Measurements from ENCODE around the gene IGFBP3. TPM values are rescaled to one million over a fixed set of nuclear protein-coding genes. Genes with fewer than 3 reads are reported as not detected.

IGFBP3 gene
- total and polyA plus RNA-seq, 2 of the 13 experiments (the other 11 are each of a cell fraction or from before 2014, with no cell fraction given), result 57.5 TPM; not detected in 1

DNA sequence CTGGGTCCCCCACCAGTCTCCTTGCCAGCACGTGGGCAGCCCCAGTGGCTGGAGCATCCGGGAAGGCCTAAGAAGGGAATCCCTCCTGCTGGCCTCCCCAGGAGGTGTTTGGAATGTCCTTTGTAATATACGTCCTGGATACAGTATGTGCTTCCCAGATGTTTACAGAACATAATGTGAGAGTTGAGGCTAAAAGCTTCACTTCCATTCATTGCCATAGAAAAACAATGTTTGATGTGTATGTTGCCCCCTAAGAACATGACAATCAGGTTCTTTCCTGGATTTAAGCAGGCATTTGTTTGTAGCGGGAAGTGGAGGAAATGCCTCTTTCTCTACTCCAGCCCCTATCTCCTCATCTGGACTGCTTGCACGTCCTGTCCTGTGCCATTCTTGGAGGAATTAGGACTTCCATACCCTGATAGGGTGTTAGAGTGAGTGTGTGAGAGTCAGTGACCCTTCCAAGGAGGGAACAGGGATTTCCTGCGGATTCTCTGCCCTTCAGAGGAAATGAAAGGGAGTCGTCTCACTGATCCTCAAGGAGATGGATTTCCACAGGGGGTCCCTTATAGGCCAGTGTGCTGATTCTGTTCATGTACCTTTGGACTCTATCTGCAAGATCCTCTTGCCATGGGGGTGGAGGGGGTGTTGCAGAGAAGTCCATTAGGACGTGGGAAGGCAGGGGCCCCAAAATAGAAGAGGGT lies 31.6 kb downstream of the IGFBP3 start (continued):
- TF ChIP-seq PAX8 (CRISPR knock-in tag; IDR thresholded peaks at IDR 0.05; ENCODE audit: borderline replicate concordance) (no peak), RFX5 (IDR thresholded peaks at IDR 0.05; ENCODE audit: low read depth, low read length) (no peak), GFI1 (CRISPR knock-in tag; IDR thresholded peaks at IDR 0.05; ENCODE audit: borderline replicate concordance) (no peak), KAT8 (CRISPR knock-in tag; IDR thresholded peaks at IDR 0.05) (no peak; the same call in 1 of the 2 replicates), ZNF256 (CRISPR knock-in tag; conservative IDR thresholded peaks at IDR 0.05) (no peak; the same call in 1 of the 2 replicates), ATF7 (IDR thresholded peaks at IDR 0.05) (no peak), ATF7 (CRISPR knock-in tag; IDR thresholded peaks at IDR 0.05) (no peak), SALL2 (CRISPR knock-in tag; IDR thresholded peaks at IDR 0.05) (no peak), ZNF333 (CRISPR knock-in tag; IDR thresholded peaks at IDR 0.05; ENCODE audit: borderline replicate concordance) (no peak; the same call in 1 of the 2 replicates), PCBP2 (optimal IDR thresholded peaks at IDR 0.05; ENCODE audit: low read depth, low read length, poor library complexity, severe bottlenecking) (no peak), HNRNPK (IDR thresholded peaks at IDR 0.05; ENCODE audit: low read depth, low read length, poor library complexity, severe bottlenecking) (no peak), ZNF136 (CRISPR knock-in tag; IDR thresholded peaks at IDR 0.05; ENCODE audit: low read depth) (0 out of 2 replicates have a peak, but pooled peaks have one; percentile 13), PRPF4 (IDR thresholded peaks at IDR 0.05; ENCODE audit: low read depth, low read length, poor library complexity, severe bottlenecking) (no peak), HCFC1 (IDR thresholded peaks at IDR 0.05; ENCODE audit: low read depth, low read length) (no peak), ZNF782 (CRISPR knock-in tag; IDR thresholded peaks at IDR 0.05; ENCODE audit: borderline replicate concordance) (no peak), YEATS2 (CRISPR knock-in tag; IDR thresholded peaks at IDR 0.05; ENCODE audit: borderline replicate concordance) (no peak; the same call in 1 of the 2 replicates), ZNF792 (CRISPR knock-in tag; IDR thresholded peaks at IDR 0.05) (no peak), ISL2 (CRISPR knock-in tag; IDR thresholded peaks at IDR 0.05) (no peak), ZNF263 (CRISPR knock-in tag; IDR thresholded peaks at IDR 0.05) (no peak), ZNF775 (CRISPR knock-in tag; IDR thresholded peaks at IDR 0.05; ENCODE audit: borderline replicate concordance) (no peak), ZNF282 (IDR thresholded peaks at IDR 0.05; ENCODE audit: partially characterized antibody) (no peak), ZNF337 (CRISPR knock-in tag; IDR thresholded peaks at IDR 0.05; ENCODE audit: borderline replicate concordance, low read depth) (peak; percentile 79; the same call in 1 of the 2 replicates), NFIC (IDR thresholded peaks at IDR 0.05; ENCODE audit: low read length) (no peak)
- TF ChIP-seq, protein P1, sequence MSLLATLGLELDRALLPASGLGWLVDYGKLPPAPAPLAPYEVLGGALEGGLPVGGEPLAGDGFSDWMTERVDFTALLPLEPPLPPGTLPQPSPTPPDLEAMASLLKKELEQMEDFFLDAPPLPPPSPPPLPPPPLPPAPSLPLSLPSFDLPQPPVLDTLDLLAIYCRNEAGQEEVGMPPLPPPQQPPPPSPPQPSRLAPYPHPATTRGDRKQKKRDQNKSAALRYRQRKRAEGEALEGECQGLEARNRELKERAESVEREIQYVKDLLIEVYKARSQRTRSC (CRISPR knock-in tag; IDR thresholded peaks at IDR 0.05; ENCODE audit: low read depth), result peak; percentile 63; the same call in 1 of the 2 replicates
- TF ChIP-seq, protein P2, sequence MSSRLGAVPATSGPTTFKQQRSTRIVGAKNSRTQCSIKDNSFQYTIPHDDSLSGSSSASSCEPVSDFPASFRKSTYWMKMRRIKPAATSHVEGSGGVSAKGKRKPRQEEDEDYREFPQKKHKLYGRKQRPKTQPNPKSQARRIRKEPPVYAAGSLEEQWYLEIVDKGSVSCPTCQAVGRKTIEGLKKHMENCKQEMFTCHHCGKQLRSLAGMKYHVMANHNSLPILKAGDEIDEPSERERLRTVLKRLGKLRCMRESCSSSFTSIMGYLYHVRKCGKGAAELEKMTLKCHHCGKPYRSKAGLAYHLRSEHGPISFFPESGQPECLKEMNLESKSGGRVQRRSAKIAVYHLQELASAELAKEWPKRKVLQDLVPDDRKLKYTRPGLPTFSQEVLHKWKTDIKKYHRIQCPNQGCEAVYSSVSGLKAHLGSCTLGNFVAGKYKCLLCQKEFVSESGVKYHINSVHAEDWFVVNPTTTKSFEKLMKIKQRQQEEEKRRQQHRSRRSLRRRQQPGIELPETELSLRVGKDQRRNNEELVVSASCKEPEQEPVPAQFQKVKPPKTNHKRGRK (CRISPR knock-in tag; IDR thresholded peaks at IDR 0.05), result no peak
- TF ChIP-seq, protein P3, sequence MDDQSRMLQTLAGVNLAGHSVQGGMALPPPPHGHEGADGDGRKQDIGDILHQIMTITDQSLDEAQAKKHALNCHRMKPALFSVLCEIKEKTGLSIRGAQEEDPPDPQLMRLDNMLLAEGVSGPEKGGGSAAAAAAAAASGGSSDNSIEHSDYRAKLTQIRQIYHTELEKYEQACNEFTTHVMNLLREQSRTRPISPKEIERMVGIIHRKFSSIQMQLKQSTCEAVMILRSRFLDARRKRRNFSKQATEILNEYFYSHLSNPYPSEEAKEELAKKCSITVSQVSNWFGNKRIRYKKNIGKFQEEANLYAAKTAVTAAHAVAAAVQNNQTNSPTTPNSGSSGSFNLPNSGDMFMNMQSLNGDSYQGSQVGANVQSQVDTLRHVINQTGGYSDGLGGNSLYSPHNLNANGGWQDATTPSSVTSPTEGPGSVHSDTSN (CRISPR knock-in tag; IDR thresholded peaks at IDR 0.05; ENCODE audit: borderline replicate concordance), result no peak
- TF ChIP-seq, protein P4, sequence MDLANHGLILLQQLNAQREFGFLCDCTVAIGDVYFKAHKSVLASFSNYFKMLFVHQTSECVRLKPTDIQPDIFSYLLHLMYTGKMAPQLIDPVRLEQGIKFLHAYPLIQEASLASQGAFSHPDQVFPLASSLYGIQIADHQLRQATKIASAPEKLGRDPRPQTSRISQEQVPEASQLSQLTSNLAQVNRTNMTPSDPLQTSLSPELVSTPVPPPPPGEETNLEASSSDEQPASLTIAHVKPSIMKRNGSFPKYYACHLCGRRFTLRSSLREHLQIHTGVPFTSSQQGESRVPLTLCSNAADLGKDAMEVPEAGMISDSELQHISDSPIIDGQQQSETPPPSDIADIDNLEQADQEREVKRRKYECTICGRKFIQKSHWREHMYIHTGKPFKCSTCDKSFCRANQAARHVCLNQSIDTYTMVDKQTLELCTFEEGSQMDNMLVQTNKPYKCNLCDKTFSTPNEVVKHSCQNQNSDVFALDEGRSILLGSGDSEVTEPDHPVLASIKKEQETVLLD (CRISPR knock-in tag; IDR thresholded peaks at IDR 0.05; ENCODE audit: low read depth), result peak; percentile 58; the same call in 1 of the 2 replicates

Measured in HepG2 (cell line).